Activated T-cell treated with anti-CD3 and anti-CD28 coated beads, Interleukin-2, amount 50 U/mL, for 72 hours (primary cell): ENCODE data around the gene SLC38A10. TPM values are rescaled to one million over a fixed set of nuclear protein-coding genes. Genes with fewer than 3 reads are reported as not detected.

Experiments
- ATAC-seq, 2 donors: fragments of 150-1000 bp; cut with Tn5 transposase; replicated peaks in 1 of 2; 2 replicates each; pipeline ENCODE4 v1.10.0; 2021; ENCODE audit warnings: moderate library complexity in 2 of 2, mild to moderate bottlenecking in 1 of 2
- DNase-seq, 2 donors: peaks; one replicate each; pipeline ENCODE4 v3.0.0; 2021 to 2022; ENCODE audit warnings: mixed read lengths in 1 of 2
- H3K27ac Mint-ChIP-seq: one replicate; pipeline ENCODE4 v1.8.0; 2022; ENCODE audit warnings: mild to moderate bottlenecking, moderate library complexity, mixed read lengths
- H3K27me3 Mint-ChIP-seq: one replicate; pipeline ENCODE4 v1.8.0; 2022; ENCODE audit warnings: low read depth, mixed read lengths
- H3K36me3 Mint-ChIP-seq, 2 donors: one replicate each; pipeline ENCODE4 v1.8.0; 2022; ENCODE audit warnings: mixed read lengths in 2 of 2, mild to moderate bottlenecking in 1 of 2; ENCODE audit not compliant: insufficient read depth in 2 of 2
- H3K4me1 Mint-ChIP-seq: one replicate; pipeline ENCODE4 v1.8.0; 2022; ENCODE audit warnings: low read depth, mixed read lengths
- H3K4me3 Mint-ChIP-seq, 2 donors: one replicate each; pipeline ENCODE4 v1.8.0; 2022; ENCODE audit warnings: mild to moderate bottlenecking in 2 of 2, mixed read lengths in 2 of 2, moderate library complexity in 2 of 2
- H3K9me3 Mint-ChIP-seq, 2 donors: one replicate each; pipeline ENCODE4 v1.8.0; 2022; ENCODE audit warnings: mixed read lengths in 2 of 2
- total RNA-seq, 2 donors: library from RNA; stranded (reverse); gene quantifications; one replicate each; pipeline ENCODE4 v1.2.3, GENCODE V29; 2022

SLC38A10 gene
- total RNA-seq, 2 donors from 2014 or later = 49.8 to 63.6 TPM

- H3K4me1 Mint-ChIP-seq = no peaks in the 10 kb centered on the region
- no peak for ATAC-seq
- H3K4me3 Mint-ChIP-seq = no peak overlapping the region
- peaks cover 0 to 1% of the 10 kb centered on the region in 2 donors for H3K36me3 Mint-ChIP-seq
- no peaks in the 10 kb centered on the region for H3K27me3 Mint-ChIP-seq
- no peak for DNase-seq
- H3K9me3 Mint-ChIP-seq = no peaks in the 10 kb centered on the region
- H3K27ac Mint-ChIP-seq = no peak overlapping the region
Measured at GRCh38 chr17:81279278-81280275, 15.5 kb downstream of the SLC38A10 start.

DNA sequence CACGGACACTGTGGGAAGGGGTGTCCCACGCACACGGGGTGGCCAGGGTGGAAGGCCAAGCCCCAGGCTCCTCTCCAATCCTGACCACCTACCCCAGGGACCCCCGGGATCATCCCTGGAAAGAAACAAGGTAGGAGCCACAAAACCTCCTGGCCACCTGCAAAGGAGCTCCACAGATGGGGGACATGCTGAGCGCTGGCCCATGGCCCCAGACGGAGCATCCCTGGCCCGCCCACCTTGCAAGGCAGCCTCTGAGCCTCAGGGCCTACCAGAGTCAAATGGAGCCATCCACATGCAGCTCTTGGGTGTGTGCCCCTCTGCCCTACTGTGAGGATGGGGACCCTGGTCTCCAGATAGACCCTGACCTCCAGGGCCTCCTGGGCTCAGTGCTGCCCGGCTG is 16.3 kb downstream of the SLC38A10 start:
- Mint-ChIP-seq H3K36me3 (peaks cover 0 to 1% of the 10 kb centered on the region in 2 donors), H3K27me3 (no peaks in the 10 kb centered on the region), H3K4me3 (no peak overlapping the region), H3K27ac (no peak overlapping the region), H3K9me3 (no peaks in the 10 kb centered on the region), H3K4me1 (no peaks in the 10 kb centered on the region)
- no peak for DNase-seq
- no peak for ATAC-seq

- H3K9me3 Mint-ChIP-seq = no peaks in the 10 kb centered on the region
- H3K27ac Mint-ChIP-seq = no peak overlapping the region
- ATAC-seq (no peak), DNase-seq (no peak)
- H3K36me3 Mint-ChIP-seq = peaks cover 0 to 1% of the 10 kb centered on the region in 2 donors
- H3K27me3 Mint-ChIP-seq = no peaks in the 10 kb centered on the region
- no peak overlapping the region for H3K4me3 Mint-ChIP-seq
- H3K4me1 Mint-ChIP-seq = no peaks in the 10 kb centered on the region
Measured at GRCh38 chr17:81277946-81278693, 17.0 kb downstream of the SLC38A10 start.

GRCh38 chr17:81277421-81277820 is 17.7 kb downstream of the SLC38A10 start:
- no peaks in the 10 kb centered on the region for H3K9me3 Mint-ChIP-seq
- ATAC-seq = no peak
- no peak overlapping the region for H3K27ac Mint-ChIP-seq
- no peaks in the 10 kb centered on the region for H3K27me3 Mint-ChIP-seq
- H3K4me3 Mint-ChIP-seq = no peak overlapping the region
- H3K4me1 Mint-ChIP-seq = peaks cover 6% of the 10 kb centered on the region
- peaks cover 1 to 4% of the 10 kb centered on the region in 2 donors for H3K36me3 Mint-ChIP-seq
- no peak for DNase-seq

DNA sequence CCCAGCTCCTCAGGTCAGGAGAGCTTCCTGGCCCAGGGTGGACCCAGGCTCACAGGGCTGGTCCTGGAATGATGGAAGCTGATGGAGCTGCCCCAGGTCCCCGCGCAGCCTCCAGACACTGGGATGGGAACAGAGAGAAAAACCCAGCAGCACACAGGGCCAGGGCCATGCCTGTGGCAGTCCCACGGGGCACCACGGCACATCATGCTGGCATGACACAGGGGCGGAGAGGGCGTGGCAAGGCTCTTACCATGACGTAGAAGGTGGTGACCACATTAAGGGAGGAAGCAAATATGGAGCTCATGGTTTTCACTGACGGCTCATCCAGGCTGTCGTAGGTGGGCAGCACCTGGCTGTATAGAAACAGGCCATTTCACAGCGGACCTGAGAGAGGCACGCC is 18.3 kb downstream of the SLC38A10 start:
- no peak for ATAC-seq
- Mint-ChIP-seq H3K4me3 (no peak overlapping the region), H3K4me1 (peaks cover 6% of the 10 kb centered on the region), H3K9me3 (no peaks in the 10 kb centered on the region), H3K27ac (no peak overlapping the region), H3K27me3 (no peaks in the 10 kb centered on the region), H3K36me3 (peaks cover 1 to 4% of the 10 kb centered on the region in 2 donors)
- no peak for DNase-seq

DNA sequence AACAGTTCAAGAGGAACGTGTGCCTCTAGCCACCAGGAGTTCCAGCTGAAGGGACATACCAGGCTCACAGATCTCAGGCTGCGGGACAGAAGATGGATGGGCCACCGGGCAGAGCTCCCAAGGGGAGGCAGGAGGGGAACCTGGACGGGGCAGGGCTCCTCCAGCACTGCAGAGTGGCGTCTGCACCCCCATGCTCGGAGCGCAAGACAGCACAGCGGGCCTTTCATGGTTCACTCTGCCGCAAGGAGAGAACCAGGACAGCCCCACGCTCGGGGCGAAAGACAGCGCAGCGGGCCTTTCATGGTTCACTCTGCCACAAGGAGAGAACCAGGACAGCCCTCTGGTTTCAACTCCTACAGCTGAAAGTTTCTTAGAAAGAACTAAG is 20.6 kb downstream of the SLC38A10 start:
- no peak for DNase-seq
- H3K4me1 Mint-ChIP-seq = peaks cover 6% of the 10 kb centered on the region
- ATAC-seq = no peak
- H3K36me3 Mint-ChIP-seq = peaks cover 3 to 4% of the 10 kb centered on the region in 2 donors
- no peaks in the 10 kb centered on the region for H3K9me3 Mint-ChIP-seq
- no peak overlapping the region for H3K27ac Mint-ChIP-seq
- no peak overlapping the region for H3K4me3 Mint-ChIP-seq
- no peaks in the 10 kb centered on the region for H3K27me3 Mint-ChIP-seq

GRCh38 chr17:81273698-81274470 is 21.2 kb downstream of the SLC38A10 start:
- Mint-ChIP-seq H3K27me3 (no peaks in the 10 kb centered on the region), H3K4me1 (peaks cover 6% of the 10 kb centered on the region), H3K27ac (no peak overlapping the region), H3K9me3 (no peaks in the 10 kb centered on the region), H3K36me3 (peaks cover 4% of the 10 kb centered on the region in 2 donors), H3K4me3 (no peak overlapping the region)
- ATAC-seq (no peak), DNase-seq (no peak)

- H3K27me3 Mint-ChIP-seq = no peaks in the 10 kb centered on the region
- ATAC-seq = no peak
- no peak for DNase-seq
- H3K9me3 Mint-ChIP-seq = no peaks in the 10 kb centered on the region
- no peak overlapping the region for H3K4me3 Mint-ChIP-seq
- H3K27ac Mint-ChIP-seq = peak overlapping the region; percentile 54
- H3K36me3 Mint-ChIP-seq = peaks cover 4% of the 10 kb centered on the region in 2 donors
- H3K4me1 Mint-ChIP-seq = peaks cover 6% of the 10 kb centered on the region
Measured at GRCh38 chr17:81272616-81273015, 22.5 kb downstream of the SLC38A10 start.

- Mint-ChIP-seq H3K27me3 (no peaks in the 10 kb centered on the region), H3K4me3 (no peak overlapping the region), H3K27ac (no peak overlapping the region), H3K36me3 (peaks cover 4% of the 10 kb centered on the region in 2 donors), H3K4me1 (peaks cover 6% of the 10 kb centered on the region), H3K9me3 (no peaks in the 10 kb centered on the region)
- no peak for DNase-seq
- ATAC-seq = no peak
Measured at GRCh38 chr17:81271226-81271625, 23.9 kb downstream of the SLC38A10 start.

GRCh38 chr17:81270279-81270678 is 24.8 kb downstream of the SLC38A10 start:
- Mint-ChIP-seq H3K27me3 (no peaks in the 10 kb centered on the region), H3K9me3 (no peaks in the 10 kb centered on the region), H3K4me3 (no peak overlapping the region), H3K4me1 (peaks cover 6% of the 10 kb centered on the region), H3K27ac (no peak overlapping the region), H3K36me3 (peaks cover 6 to 7% of the 10 kb centered on the region in 2 donors)
- ATAC-seq (no peak), DNase-seq (no peak)

DNA sequence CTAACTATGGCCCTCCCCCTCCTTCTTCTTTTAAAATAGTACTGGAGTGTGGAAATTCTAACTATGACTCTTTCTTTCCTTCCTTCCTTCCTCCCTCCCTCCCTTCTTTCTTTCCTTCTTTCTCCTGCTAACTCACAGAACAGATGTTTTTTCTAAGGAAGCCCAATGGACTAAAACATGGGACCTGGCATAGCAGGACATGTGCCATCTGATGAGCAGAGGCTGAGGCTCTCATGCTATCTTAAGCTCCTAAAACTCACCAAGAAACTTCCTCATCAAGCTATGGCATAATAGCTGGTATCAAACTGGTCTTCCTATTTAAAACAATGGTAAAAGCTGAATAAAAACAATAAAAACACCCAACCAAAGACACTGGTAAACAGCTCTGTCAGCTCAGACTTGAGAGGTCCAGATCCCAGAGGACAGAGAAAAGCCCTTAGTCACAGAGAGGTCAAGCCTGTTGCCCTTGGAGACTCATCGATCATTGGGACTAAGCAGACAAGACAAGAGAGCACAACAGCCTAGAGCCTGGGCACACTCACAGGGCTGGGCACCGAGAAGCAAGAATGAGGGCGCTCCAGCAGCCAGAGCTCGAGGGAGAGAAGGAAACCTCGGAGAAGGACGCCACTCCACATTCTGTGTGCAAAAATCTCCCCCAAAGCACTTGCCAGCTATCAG is 27.6 kb downstream of the SLC38A10 start:
- Mint-ChIP-seq H3K4me3 (no peak overlapping the region), H3K36me3 (peaks cover 3 to 7% of the 10 kb centered on the region in 2 donors), H3K27me3 (no peaks in the 10 kb centered on the region), H3K4me1 (peaks cover under 1% of the 10 kb centered on the region), H3K27ac (no peak overlapping the region), H3K9me3 (no peaks in the 10 kb centered on the region)
- no peak for ATAC-seq
- no peak for DNase-seq

DNA sequence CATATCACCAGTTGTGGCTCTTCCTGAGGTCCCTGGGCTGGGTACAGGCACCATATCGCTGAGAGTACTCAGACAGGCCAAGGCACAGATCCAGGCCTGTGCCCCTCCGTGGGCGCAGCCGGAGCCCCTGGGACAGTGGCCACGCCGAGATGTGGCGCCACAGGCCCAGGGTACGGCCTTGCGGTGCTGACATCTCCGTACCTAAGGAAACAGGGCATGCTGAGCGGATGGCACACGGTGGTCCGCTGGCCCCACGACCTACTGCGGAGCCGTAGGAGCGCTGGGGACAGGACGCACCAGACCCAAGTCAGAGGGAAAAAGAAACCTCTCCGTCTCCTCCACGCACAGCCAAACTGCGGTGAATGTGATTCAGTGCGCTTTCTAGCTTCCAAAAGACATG is 29.5 kb downstream of the SLC38A10 start:
- no peak overlapping the region for H3K4me3 Mint-ChIP-seq
- H3K27me3 Mint-ChIP-seq = no peaks in the 10 kb centered on the region
- no peak overlapping the region for H3K27ac Mint-ChIP-seq
- peaks cover 2 to 5% of the 10 kb centered on the region in 2 donors for H3K36me3 Mint-ChIP-seq
- no peaks in the 10 kb centered on the region for H3K9me3 Mint-ChIP-seq
- DNase-seq = no peak
- no peaks in the 10 kb centered on the region for H3K4me1 Mint-ChIP-seq
- ATAC-seq = no peak
